IPS DF 4.7 (cell line): ENCODE data around the gene FAM53A.
"Not testable (repeated sequence)": the region's sequence is repeated elsewhere in the genome, so short reads cannot be mapped to it uniquely, and the experiment has no call there.

Experiments
- DNase-seq: peaks from one replicate; pipeline ENCODE4 v3.0.0-alpha.2; 2013; ENCODE audit warnings: low spot score; ENCODE audit errors: extremely low read depth

Gene FAM53A

GRCh38 chr4:1640716-1641503 lies 43.2 kb downstream of the FAM53A start:
- not testable (repeated sequence) for DNase-seq

GRCh38 chr4:1640190-1640589 lies 43.9 kb downstream of the FAM53A start:
- no peak for DNase-seq

- no peak for DNase-seq
These were observed 44.7 kb downstream of the FAM53A start for GRCh38 chr4:1639299-1639868.

GRCh38 chr4:1638873-1639272 lies 45.2 kb downstream of the FAM53A start:
- no peak for DNase-seq

DNA sequence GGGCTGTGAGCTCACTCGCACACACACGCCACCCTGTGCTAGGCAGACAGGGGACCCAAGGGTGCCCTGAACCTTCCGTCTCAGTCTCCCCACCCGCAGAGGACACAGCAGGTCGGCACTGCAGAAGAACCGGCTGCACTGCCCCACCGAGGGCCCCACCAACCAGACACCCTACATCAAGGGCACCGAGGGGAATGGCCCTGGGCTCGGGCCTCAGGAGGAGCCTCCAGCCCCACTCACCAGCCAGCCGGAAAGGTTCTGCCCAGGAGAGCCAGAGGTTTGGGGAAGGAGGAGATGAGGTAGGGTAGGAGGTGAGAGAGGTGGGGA lies 45.9 kb downstream of the FAM53A start:
- no peak for DNase-seq

DNA sequence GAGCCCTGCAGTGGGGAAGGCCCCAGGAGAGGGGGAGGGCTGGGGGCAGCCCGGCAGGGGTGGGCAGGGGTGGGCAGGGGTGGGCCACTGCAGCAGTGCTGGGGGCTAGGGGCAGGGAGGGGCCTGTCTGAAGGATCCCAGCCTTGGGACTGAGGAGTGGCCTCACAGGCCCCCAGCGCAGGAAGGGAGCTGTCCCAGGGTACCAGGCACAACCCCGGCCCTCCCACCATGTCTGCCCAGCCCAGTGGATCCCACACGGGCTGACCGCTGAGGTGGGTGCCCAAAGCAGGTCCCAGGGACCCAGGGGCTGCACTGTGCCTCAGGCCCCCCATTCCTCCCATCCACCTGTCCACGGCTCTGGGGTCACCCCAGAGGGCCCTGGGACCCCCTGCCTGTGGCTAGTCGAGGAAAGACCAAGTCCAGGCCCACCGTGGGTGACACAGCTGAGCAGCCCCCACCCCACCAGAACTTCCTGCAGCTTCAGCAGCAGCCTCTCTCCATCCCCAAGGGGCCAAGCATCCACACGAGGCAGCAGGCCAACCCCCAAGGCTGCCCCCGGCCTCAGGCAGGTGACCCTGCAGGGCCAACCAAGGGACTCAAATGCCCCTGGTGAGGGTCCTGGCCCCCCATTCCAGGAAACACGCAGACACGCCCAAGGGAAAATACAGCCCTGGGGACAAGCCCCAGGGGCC lies 46.4 kb downstream of the FAM53A start:
- DNase-seq, result no peak

DNA sequence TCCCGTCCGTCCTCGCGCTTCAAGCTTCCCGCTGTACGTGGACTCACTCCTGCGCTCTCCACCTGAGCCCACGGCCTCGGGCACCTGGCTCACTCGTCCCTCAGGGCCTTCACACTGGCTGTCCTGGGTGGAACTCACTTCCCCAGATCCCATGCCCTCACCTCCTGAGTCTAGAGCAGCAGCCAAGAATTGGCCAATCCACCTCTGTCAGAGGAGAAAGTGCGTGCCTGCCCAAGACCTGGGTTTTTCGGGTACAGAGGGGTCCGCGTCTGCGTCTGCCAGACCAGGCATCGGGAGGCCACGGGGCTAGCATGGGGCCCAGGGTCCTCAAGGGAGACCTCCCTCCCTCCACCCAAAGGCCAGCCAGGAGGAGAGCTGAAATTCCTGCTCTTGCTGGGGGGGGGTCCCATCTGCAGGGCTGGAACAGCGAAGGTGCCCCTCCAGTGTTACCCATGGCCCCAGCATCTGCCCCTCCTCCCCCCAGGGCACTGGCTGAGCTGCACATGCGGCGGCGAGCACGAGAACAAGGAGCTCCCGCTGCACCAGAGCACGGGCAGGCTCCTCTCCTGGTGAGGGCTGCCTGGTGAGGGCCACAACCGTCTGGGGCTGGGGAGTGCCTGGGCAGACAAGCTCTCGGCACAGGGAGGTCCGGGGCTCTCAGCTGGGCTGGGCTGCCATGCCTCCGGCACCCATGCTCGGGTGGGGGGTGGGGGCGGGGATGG lies 47.5 kb downstream of the FAM53A start:
- DNase-seq, result no peak

- no peak for DNase-seq
These were observed 48.6 kb downstream of the FAM53A start for GRCh38 chr4:1635464-1635863.

DNA sequence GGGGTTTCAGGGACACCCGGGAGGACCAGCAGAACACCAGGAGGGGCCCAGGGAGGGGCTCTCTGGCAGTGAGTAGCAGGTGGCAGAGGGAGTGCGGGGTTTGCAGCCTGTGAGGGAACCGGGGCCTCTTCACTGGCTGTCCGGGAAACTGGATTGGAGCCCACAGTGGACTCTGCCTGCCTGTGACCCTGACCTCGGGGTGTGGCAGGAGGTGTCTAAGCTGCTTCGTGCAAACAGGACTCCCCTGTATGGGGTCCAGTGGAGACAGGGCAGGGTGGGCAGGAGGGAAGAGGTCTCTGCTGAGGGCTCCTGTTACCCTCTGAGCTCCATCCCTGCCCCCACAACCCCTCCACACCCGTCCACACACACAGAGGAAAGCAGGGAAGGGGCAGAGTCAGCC lies 50.1 kb downstream of the FAM53A start:
- DNase-seq, result no peak

- DNase-seq, result no peak
These were observed 51.7 kb downstream of the FAM53A start for GRCh38 chr4:1632109-1633104.

DNA sequence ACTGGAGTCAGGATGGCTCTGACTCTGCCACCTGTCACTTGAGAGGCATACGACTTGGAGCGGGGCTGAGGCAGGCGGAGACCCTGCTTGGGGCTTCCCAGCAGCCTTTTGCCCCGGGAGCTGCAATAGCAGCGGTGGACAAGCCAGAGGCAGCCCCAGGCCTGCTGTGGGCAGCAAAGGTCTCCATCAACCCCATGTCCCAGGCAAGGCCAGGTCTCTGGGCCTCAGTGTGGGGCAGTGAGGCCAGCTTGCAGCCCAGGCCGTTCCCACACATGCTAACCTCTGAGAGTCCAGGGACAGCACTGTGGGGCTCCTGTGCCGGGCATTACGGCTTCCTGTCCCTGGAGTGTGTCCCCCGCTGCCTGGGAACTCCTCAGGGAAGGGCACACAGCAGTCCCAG lies 53.0 kb downstream of the FAM53A start:
- no peak for DNase-seq

DNA sequence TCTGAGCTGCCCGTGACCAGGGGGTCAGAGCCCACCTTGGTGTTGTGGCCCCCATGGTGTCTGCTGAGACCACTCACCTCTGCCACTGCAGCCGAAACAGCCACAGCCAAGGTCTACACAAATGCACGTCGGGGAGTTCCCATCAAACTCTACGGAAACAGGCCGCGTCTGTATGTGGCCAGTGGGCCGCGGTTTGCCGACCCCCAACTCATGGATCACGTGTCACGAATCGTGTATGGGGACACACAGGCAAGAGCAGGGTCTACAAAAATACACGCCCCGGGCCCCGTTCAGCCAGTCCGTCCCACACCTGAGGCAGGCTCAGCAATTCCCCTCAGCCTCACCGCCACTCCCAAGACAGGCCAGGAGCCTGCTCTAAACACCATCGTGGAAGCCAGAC lies 53.8 kb downstream of the FAM53A start:
- no peak for DNase-seq

DNA sequence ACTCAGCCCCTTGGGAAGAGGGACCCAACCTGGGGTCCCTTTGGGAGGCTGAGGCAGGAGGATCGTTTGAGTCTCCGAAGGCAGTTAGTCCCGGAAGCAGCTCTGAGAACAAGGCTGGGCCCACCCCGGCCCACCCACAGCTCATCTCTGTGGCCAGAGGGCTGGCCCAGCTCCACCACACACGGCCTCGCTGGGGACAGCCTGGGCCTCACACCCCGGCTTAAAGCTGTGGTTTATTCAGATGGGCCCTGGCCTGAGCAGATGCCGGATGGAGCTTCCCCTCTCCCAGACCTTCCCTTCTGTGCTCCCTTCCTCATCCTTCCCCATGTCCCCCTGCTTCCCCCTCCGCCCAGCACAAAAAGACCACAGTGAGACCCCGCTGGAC lies 54.4 kb downstream of the FAM53A start:
- no peak for DNase-seq

DNA sequence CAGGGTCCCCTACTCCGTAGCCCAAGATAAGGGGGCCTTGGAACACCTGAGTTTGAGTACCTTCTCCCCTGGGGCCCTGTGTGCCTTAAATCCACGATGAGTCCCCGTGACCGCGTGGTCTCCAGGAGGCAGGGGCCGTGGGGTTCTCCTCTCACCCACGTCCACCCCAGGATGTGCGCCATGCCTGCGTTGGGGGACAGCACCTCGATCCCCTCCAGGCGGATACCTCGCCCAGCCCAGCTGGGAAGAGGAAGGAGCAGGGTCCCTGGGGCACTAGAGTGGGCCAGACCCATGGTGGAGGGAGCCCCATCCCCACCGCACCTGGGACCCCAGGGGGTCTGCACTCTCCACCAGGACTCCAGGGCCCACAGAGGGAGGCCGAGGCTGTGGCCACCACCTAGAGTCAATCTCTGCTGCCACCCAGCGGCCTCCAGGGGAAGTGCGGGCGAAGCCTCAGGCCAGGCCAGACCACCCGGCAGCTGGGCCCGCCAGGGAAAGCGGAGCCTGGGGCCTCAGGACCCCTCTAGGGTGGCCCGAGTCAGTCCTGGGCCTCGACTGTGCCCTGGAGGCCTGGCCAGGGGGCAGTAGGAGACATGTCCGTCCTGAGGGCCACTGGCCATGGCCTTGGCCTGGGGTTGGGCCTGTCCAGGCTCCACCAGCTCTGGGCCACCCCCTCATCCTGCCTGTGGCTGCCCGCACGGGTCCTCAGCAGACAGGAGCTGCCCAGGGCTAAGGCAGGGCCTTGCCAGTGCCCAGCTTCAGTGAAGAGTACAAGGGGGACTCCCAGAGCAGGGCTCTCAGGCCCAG lies 55.0 kb downstream of the FAM53A start:
- DNase-seq, result peak; percentile 28

DNA sequence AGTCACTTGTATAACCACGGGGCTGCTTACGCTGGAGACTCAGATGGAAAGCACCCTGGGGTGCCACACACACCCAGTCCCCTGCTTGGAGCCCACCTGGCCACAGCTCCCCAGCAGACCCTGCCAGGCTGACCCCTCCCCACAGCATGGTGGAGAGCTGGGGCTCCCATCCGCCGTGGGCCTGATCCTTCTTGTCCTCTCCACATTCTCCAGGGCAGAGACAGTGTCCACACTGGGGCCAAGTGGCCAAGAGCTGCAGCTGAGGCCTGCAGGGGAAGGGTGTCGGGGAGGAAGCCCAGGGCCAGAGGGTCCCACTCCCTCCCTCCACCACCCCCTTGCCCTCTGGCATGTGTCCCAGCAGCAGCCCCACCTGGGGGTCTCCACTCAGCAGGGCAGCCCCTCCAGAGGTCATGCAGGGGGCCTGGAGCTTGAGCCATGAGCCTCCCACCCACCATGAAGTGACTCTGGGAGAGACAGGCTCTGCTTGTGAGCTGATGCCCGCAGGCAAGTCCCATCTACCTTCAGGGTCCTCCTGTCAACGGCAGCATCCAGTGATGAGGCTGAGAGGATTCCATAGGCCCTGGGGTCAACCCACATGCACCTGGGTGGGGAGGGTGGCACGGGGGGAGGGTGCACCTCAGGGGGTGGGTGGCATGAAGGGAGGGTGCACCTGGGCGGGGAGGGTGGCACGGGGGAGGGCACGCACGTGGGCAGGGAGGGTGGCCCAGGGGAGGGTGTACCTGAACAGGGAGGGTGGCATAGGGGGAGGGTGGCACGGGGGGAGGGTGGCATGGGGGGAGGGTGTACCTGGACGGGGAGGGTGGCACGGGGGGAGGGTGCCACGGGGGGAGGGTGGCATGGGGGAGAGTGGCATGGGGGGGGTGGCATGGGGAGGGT lies 56.4 kb downstream of the FAM53A start:
- no peak for DNase-seq

- no peak for DNase-seq
These were observed 57.2 kb downstream of the FAM53A start for GRCh38 chr4:1626941-1627340.

GRCh38 chr4:1626151-1626550 lies 58.0 kb downstream of the FAM53A start:
- no peak for DNase-seq

- DNase-seq, result no peak
These were observed 58.4 kb downstream of the FAM53A start for GRCh38 chr4:1625600-1626138.

DNA sequence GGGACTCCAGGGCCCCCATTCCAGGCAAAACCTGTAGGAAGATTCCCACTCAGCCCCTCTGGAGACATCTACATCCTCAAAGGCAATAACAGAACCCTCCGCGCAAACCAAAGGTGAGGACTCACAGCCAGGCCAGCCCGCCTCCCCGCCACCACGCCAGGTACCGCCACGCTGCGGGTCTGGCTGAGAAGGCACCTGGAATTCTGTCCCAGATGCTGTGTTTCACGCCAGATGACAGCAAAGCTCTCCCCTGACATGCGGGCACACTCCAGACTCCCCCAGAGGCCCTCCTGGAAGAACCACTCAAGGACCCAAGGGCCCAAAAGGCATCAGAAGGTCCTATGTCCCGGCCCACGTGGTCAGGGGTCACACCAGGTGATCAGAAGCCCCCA lies 59.6 kb downstream of the FAM53A start:
- no peak for DNase-seq
